Upper lobe of left lung (tissue), 6 donors: ENCODE data around the gene CLTCL1. TPM values are rescaled to one million over a fixed set of nuclear protein-coding genes. Genes with fewer than 3 reads are reported as not detected.

ENCODE experiments used
- ATAC-seq, 2 donors: fragments of 200-7000 bp; cut with Tn5 transposase; one replicate each; pipeline ENCODE4 v1.9.1; 2022; ENCODE audit warnings: mild to moderate bottlenecking in 2 of 2, moderate library complexity in 2 of 2; ENCODE audit not compliant: low FRiP score in 2 of 2
- DNase-seq, 2 donors: peaks; one replicate each; pipeline ENCODE4 v3.0.0-alpha.2; 2019 to 2020
- H3K27ac ChIP-seq, 4 donors: fragments of 200-600 bp; sonication (generic); one replicate each; pipeline ENCODE4 v1.5.1; 2016 to 2019
- H3K27me3 ChIP-seq, 4 donors: fragments of 200-600 bp; sonication (generic); one replicate each; pipeline ENCODE4 v1.5.1; 2017 to 2019
- H3K36me3 ChIP-seq, 4 donors: fragments of 200-600 bp; sonication (generic); one replicate each; pipeline ENCODE4 v1.5.1; 2016 to 2019
- H3K4me1 ChIP-seq, 4 donors: fragments of 200-600 bp; sonication (generic); one replicate each; pipeline ENCODE4 v1.5.1; 2018 to 2019
- H3K4me3 ChIP-seq, 4 donors: fragments of 200-600 bp; sonication (generic); one replicate each; pipeline ENCODE4 v1.5.1; 2017 to 2019; ENCODE audit warnings: mild to moderate bottlenecking in 2 of 4, moderate library complexity in 1 of 4
- H3K9me3 ChIP-seq, 4 donors: fragments of 200-600 bp; sonication (generic); one replicate each; pipeline ENCODE4 v1.5.1; 2018 to 2019
- EP300 ChIP-seq, 4 donors: sonication (generic); formaldehyde crosslinking; IDR thresholded peaks; one replicate each; pipeline ENCODE4 v1.5.1; 2017; ENCODE audit warnings: antibody characterized with exemption in 4 of 4, control low read depth in 2 of 4
- POLR2A ChIP-seq, 4 donors: fragments of 450-650 bp; IDR thresholded peaks; one replicate each; pipeline ENCODE4 v1.5.1; 2016 to 2017; ENCODE audit warnings: antibody characterized with exemption in 4 of 4, mild to moderate bottlenecking in 2 of 4
- POLR2AphosphoS5 ChIP-seq, 2 donors: sonication (generic); formaldehyde crosslinking; IDR thresholded peaks; one replicate each; pipeline ENCODE4 v1.5.1; 2017; ENCODE audit warnings: antibody characterized with exemption in 2 of 2
- WGBS, 2 donors: methylation state at CpG; one replicate each; pipeline ENCODE4 v1.1.5; 2017 to 2018; 5-methylcytosine and 5-hydroxymethylcytosine counted together
- total RNA-seq, 6 donors: library from RNA; depleted of rRNA in 4 of 6; stranded (reverse); fragments of >200 nt in 4 of 6; gene quantifications; one replicate each; pipeline versions ENCODE4 v1.1.0 to v1.2.1, GENCODE V29; 2016 to 2021
- TF ChIP-seq, protein P1 (sequence below), 6 experiments: fragments of 450-650 bp in 4 of 6; fragments of 200-600 bp in 2 of 6; sonication (generic) in 2 of 6; IDR thresholded peaks; one replicate each; pipeline ENCODE4 v1.5.1; 2016 to 2019; ENCODE audit warnings: antibody characterized with exemption in 6 of 6
- donor health status: DM: no; HTN: no; CAD: no; lungs with moderate emphysema.
- donor health status: DM: no; HTN: yes; CAD: no; lungs with severe emphysema.

Gene CLTCL1
- total RNA-seq, 6 donors from 2014 or later = 3.0 to 14.7 (median 6.0) TPM

DNA sequence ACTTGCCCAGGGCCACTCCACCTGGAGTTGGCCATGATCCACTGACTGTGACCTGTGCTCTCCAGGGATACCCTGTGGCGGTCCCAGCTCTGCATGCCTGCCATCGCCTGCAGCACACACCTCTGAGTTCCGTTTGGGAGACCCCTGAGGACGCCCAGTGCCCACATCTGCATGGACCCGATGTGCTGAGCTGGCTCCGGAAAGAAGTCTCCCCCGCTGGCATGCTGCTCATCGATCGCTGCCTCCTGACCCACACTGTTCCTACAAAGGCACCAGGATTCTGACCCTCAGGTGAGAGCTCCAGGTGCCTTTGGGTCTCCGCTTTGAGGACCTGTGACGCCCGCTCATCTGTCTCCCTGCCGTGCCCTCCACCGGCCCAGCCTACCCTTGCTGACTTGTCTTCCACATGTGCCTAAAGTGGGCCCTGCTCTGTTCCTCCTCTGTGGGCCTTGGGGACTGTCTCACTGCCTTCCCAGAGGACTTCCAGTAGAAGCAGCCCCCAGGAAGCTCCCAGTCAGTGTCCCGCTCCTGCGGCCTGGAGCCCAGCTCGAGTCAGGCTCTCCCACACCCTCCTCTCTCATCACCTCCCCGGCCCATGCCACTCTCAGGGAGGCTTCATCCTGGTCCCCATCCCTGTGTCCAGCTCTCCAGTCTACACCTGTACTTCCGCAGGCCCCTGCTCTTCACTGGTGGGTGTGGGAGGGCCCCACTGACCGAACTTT lies 107.1 kb downstream of the CLTCL1 start:
- 89 to 96% methylated on average over 16 to 20 of the region's 20 CpGs for WGBS, 2 donors
- no peaks in the 10 kb centered on the region for H3K9me3 ChIP-seq
- DNase-seq = peak in 1 of 2 donors; percentile 61
- H3K27ac ChIP-seq = no peak overlapping the region
- peak in 1 of 2 donors; percentile 4 for ATAC-seq
- no peaks in the 10 kb centered on the region for H3K27me3 ChIP-seq
- no peaks in the 10 kb centered on the region for H3K36me3 ChIP-seq
- no peak overlapping the region for H3K4me3 ChIP-seq
- peaks cover 0 to 5% (median 4%) of the 10 kb centered on the region in 4 donors for H3K4me1 ChIP-seq
- TF ChIP-seq POLR2AphosphoS5 (IDR thresholded peaks at IDR 0.05) (no peak), POLR2A (IDR thresholded peaks at IDR 0.05) (no peak), EP300 (IDR thresholded peaks at IDR 0.05) (no peak)
- TF ChIP-seq, protein P1, sequence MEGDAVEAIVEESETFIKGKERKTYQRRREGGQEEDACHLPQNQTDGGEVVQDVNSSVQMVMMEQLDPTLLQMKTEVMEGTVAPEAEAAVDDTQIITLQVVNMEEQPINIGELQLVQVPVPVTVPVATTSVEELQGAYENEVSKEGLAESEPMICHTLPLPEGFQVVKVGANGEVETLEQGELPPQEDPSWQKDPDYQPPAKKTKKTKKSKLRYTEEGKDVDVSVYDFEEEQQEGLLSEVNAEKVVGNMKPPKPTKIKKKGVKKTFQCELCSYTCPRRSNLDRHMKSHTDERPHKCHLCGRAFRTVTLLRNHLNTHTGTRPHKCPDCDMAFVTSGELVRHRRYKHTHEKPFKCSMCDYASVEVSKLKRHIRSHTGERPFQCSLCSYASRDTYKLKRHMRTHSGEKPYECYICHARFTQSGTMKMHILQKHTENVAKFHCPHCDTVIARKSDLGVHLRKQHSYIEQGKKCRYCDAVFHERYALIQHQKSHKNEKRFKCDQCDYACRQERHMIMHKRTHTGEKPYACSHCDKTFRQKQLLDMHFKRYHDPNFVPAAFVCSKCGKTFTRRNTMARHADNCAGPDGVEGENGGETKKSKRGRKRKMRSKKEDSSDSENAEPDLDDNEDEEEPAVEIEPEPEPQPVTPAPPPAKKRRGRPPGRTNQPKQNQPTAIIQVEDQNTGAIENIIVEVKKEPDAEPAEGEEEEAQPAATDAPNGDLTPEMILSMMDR (IDR thresholded peaks at IDR 0.05) = no peak

DNA sequence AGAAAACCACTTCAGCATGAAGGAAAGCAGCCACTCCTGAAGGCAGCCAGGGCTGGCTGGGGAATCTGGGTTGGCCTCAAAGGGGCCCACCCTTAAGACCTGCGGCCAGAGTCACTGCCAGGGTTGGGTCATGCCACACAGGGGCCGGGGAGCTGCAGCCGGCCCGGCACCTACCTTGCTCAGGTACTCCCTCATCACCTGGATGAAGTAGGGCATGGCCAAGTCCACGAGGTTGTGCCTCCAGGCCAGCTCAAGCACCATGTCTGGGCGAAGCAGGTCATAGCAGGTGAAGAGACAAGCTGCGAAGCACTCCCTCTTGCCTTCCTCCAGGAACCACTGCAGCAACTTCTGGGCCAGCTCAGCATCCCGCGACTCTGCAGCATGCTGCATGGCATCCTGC lies 108.3 kb downstream of the CLTCL1 start:
- H3K4me3 ChIP-seq = no peak overlapping the region
- peaks cover 0 to 11% (median 9%) of the 10 kb centered on the region in 4 donors for H3K4me1 ChIP-seq
- 90% methylated on average over 9 of the region's 9 CpGs; no CpG with 5 or more reads in 1 of the 2 donors for WGBS, 2 donors
- peak in 1 of 2 donors; percentile 50 for DNase-seq
- TF ChIP-seq EP300 (IDR thresholded peaks at IDR 0.05) (no peak), POLR2AphosphoS5 (IDR thresholded peaks at IDR 0.05) (no peak), POLR2A (IDR thresholded peaks at IDR 0.05) (no peak)
- TF ChIP-seq, protein P1 (IDR thresholded peaks at IDR 0.05) = no peak
- no peaks in the 10 kb centered on the region for H3K36me3 ChIP-seq
- H3K27me3 ChIP-seq = no peaks in the 10 kb centered on the region
- ATAC-seq = no peak
- no peak overlapping the region for H3K27ac ChIP-seq
- H3K9me3 ChIP-seq = no peaks in the 10 kb centered on the region

DNA sequence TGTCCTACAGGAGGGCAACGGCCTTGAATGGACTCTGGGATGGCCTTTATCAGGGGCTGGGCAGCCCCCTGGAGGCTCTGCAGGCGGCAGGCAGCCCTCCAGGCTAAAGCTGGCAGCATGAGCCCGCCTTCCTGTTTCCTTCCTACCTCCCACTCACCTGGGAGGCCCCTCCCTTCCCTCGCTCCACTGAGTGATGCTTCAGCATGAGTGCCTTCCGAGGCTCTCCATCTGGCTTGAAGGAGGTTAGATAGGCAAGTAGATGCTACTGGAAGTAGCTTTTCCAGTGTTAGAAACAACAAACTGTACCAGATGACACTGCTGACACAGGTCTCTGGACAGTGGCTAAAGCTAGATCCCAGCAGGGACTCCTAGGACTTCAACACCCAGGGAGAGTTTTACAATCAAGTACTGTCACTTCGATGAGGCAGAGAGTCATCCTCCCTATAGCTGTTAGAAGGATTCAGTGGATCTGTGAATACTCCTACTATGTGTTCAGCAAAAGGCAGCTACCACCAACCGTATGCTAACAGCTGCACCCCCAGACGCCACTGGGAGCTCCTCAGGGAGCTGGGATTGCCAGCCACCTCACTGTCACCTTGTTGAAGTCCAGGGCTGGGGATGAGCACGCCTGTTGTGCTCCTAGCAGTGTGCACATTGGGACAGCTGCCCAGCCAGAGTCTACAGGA lies 108.9 kb downstream of the CLTCL1 start:
- H3K27me3 ChIP-seq = no peaks in the 10 kb centered on the region
- H3K9me3 ChIP-seq = no peaks in the 10 kb centered on the region
- no peak overlapping the region for H3K27ac ChIP-seq
- H3K4me3 ChIP-seq = no peak overlapping the region
- ATAC-seq = no peak
- 69 to 75% methylated on average over 6 to 9 of the region's 9 CpGs for WGBS, 2 donors
- DNase-seq = no peak
- H3K4me1 ChIP-seq = peaks cover 3 to 17% (median 13%) of the 10 kb centered on the region in 4 donors
- no peaks in the 10 kb centered on the region for H3K36me3 ChIP-seq
- TF ChIP-seq POLR2A (IDR thresholded peaks at IDR 0.05) = no peak
- TF ChIP-seq, protein P1 (IDR thresholded peaks at IDR 0.05) = no peak
- no peak for TF ChIP-seq EP300 (IDR thresholded peaks at IDR 0.05)
- no peak for TF ChIP-seq POLR2AphosphoS5 (IDR thresholded peaks at IDR 0.05)

- WGBS, 2 donors = 66 to 76% methylated on average over 9 to 12 of the region's 12 CpGs
- Histone ChIP-seq H3K4me3 (no peak overlapping the region), H3K27ac (no peak overlapping the region), H3K9me3 (no peaks in the 10 kb centered on the region), H3K27me3 (no peaks in the 10 kb centered on the region), H3K36me3 (no peaks in the 10 kb centered on the region), H3K4me1 (peaks cover 10 to 24% (median 18%) of the 10 kb centered on the region in 4 donors)
- ATAC-seq = no peak
- DNase-seq = no peak
- TF ChIP-seq EP300 (IDR thresholded peaks at IDR 0.05) = no peak
Observed at GRCh38 chr22:19181786-19182471, 109.6 kb downstream of the CLTCL1 start.
